ENCODE measurements around the gene MRPL12. TPM values are rescaled to one million over a fixed set of nuclear protein-coding genes. Genes with fewer than 3 reads are reported as not detected.

The MRPL12 gene
- total and polyA plus RNA-seq, 2 donors (not counting 1 experiment from before 2014, with no cell fraction given), result 23.8 to 25.6 TPM

DNA sequence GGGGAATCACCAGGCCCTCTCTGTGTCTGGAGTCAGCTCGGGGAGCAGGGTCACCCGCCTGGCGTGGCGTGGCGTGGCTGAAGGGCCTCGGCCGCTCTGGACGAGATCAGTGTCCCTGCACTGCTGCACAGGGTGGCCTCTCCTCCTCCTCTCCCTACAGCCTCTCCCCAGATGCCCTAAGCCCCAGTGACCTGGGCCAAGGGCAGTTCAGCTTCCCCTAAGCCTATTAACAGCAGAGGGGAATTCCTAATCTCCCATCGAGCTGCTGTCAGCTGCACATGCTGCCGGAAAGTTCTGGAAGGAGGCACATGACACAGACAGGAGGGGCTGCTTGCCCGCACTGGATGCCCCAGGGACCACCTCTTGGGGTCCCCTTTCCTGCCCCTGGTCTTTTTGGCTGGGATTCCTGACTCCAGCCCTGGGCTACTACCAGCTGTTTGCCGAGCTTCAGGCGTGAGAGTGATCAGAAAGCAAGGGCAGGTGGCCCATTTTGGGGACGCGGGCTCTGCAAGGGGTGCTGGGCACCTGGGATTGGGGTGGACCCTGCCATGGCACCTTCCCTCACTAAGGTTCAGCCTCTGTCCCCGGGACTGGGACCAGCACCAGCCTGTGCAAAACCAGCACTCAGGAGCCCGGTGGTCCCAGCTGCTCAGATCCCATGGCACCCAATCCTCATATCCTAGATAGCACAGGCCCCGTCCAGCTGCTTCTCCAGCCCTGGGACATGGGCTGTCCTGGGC lies 47.6 kb upstream of the MRPL12 start:
- TF ChIP-seq, protein P1, sequence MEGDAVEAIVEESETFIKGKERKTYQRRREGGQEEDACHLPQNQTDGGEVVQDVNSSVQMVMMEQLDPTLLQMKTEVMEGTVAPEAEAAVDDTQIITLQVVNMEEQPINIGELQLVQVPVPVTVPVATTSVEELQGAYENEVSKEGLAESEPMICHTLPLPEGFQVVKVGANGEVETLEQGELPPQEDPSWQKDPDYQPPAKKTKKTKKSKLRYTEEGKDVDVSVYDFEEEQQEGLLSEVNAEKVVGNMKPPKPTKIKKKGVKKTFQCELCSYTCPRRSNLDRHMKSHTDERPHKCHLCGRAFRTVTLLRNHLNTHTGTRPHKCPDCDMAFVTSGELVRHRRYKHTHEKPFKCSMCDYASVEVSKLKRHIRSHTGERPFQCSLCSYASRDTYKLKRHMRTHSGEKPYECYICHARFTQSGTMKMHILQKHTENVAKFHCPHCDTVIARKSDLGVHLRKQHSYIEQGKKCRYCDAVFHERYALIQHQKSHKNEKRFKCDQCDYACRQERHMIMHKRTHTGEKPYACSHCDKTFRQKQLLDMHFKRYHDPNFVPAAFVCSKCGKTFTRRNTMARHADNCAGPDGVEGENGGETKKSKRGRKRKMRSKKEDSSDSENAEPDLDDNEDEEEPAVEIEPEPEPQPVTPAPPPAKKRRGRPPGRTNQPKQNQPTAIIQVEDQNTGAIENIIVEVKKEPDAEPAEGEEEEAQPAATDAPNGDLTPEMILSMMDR (IDR thresholded peaks at IDR 0.05), result no peak
- TF ChIP-seq EZH2 (IDR thresholded peaks at IDR 0.05; ENCODE audit: borderline replicate concordance, insufficient read depth, low read depth, low read length, poor library complexity, severe bottlenecking), result no peak
- Mint-ChIP-seq H3K4me3 (no peak overlapping the region), H3K27ac (no peak overlapping the region), H3K9me3 (ENCODE audit: insufficient read depth) (no peaks in the 10 kb centered on the region), H3K4me1 (peaks cover 15% of the 10 kb centered on the region), H3K27me3 (peaks cover 7% of the 10 kb centered on the region)
- POLR2A ChIA-PET, result interaction anchor here (0.9 kb wide), 1 partner anchor 15 kb away, joined by 3 read pairs; no protein-coding TSS in a partner anchor
- H3K79me2 ChIP-seq (ENCODE audit: control insufficient read depth, insufficient read depth, low read length), result no peaks in the 10 kb centered on the region
- peaks cover 12 to 18% of the 10 kb centered on the region in 2 donors for H3K4me1 ChIP-seq (ENCODE audit: control insufficient read depth in 2 of 2, insufficient read depth in 2 of 2, low read length in 2 of 2)
- no peak overlapping the region for H2AFZ ChIP-seq (ENCODE audit: insufficient read depth, low read depth, low read length, poor library complexity, severe bottlenecking)
- H3K4me3 ChIP-seq (ENCODE audit: control extremely low read depth in 1 of 5, extremely low read depth in 1 of 5, insufficient read depth in 1 of 5, low read depth in 2 of 5, low read length in 4 of 5), result no peak overlapping the region
- CTCF ChIA-PET, result no interaction called here
- H3K4me2 ChIP-seq (replicated peaks; ENCODE audit: low read depth, low read length, poor library complexity, severe bottlenecking), result no peak overlapping the region
- H3K9ac ChIP-seq (ENCODE audit: low read length), result no peak overlapping the region
- intact Hi-C loops (cut with micrococcal nuclease), result no loop called here
- 95% methylated on average over 18 of the region's 18 CpGs for WGBS (ENCODE audit: insufficient coverage)
- no peak for DNase-seq
- H4K20me1 ChIP-seq (ENCODE audit: control insufficient read depth, insufficient read depth, low read length, poor library complexity, severe bottlenecking), result no peaks in the 10 kb centered on the region
- ATAC-seq (ENCODE audit: low read depth), result no peak
- peaks cover 0 to 18% (median 4%) of the 10 kb centered on the region in 4 experiments for H3K27me3 ChIP-seq (replicated peaks in 1 of 4; ENCODE audit: control extremely low read depth in 1 of 4, control insufficient read depth in 3 of 4, insufficient read depth in 4 of 4, low read length in 3 of 4)
- no peaks in the 10 kb centered on the region for H3K36me3 ChIP-seq (replicated peaks in 1 of 2; ENCODE audit: control extremely low read depth in 1 of 2, control insufficient read depth in 1 of 2, extremely low read depth in 1 of 2, insufficient read depth in 2 of 2, low read length in 1 of 2)
- H3K9me3 ChIP-seq (ENCODE audit: control extremely low read depth in 1 of 3, control insufficient read depth in 2 of 3, insufficient read depth in 1 of 3, low read length in 2 of 3), result peaks cover 0 to 4% (median 0%) of the 10 kb centered on the region in 3 donors
- no peak overlapping the region for H3K27ac ChIP-seq (ENCODE audit: low read length in 2 of 2)

- Histone ChIP-seq H2AFZ (ENCODE audit: insufficient read depth, low read depth, low read length, poor library complexity, severe bottlenecking) (no peak within 1 kb of the TSS), H3K36me3 (replicated peaks in 1 of 2; ENCODE audit: control extremely low read depth in 1 of 2, control insufficient read depth in 1 of 2, extremely low read depth in 1 of 2, insufficient read depth in 2 of 2, low read length in 1 of 2) (no peaks in the 10 kb centered on the region), H3K4me1 (ENCODE audit: control insufficient read depth in 2 of 2, insufficient read depth in 2 of 2, low read length in 2 of 2) (peaks cover 12 to 18% of the 10 kb centered on the region in 2 donors), H3K27me3 (replicated peaks in 1 of 4; ENCODE audit: control extremely low read depth in 1 of 4, control insufficient read depth in 3 of 4, insufficient read depth in 4 of 4, low read length in 3 of 4) (peaks cover 0 to 14% (median 2%) of the 10 kb centered on the region in 4 experiments), H3K9ac (ENCODE audit: low read length) (no peak within 1 kb of the TSS), H3K4me2 (replicated peaks; ENCODE audit: low read depth, low read length, poor library complexity, severe bottlenecking) (no peak within 1 kb of the TSS), H4K20me1 (ENCODE audit: control insufficient read depth, insufficient read depth, low read length, poor library complexity, severe bottlenecking) (no peaks in the 10 kb centered on the region), H3K27ac (ENCODE audit: low read length in 2 of 2) (no peak within 1 kb of the TSS), H3K79me2 (ENCODE audit: control insufficient read depth, insufficient read depth, low read length) (no peaks in the 10 kb centered on the region), H3K9me3 (ENCODE audit: control extremely low read depth in 1 of 3, control insufficient read depth in 2 of 3, insufficient read depth in 1 of 3, low read length in 2 of 3) (no peaks in the 10 kb centered on the region), H3K4me3 (ENCODE audit: control extremely low read depth in 1 of 5, extremely low read depth in 1 of 5, insufficient read depth in 1 of 5, low read depth in 2 of 5, low read length in 4 of 5) (no peak within 1 kb of the TSS)
- DNase-seq (no peak), ATAC-seq (ENCODE audit: low read depth) (no peak)
- POLR2A ChIA-PET, result interaction anchor here (0.9 kb wide), 1 partner anchor 15 kb away, joined by 3 read pairs; no protein-coding TSS in a partner anchor
- CTCF ChIA-PET, result no interaction called here
- Mint-ChIP-seq H3K9me3 (ENCODE audit: insufficient read depth) (no peaks in the 10 kb centered on the region), H3K27ac (no peak within 1 kb of the TSS), H3K4me3 (no peak within 1 kb of the TSS), H3K4me1 (peaks cover 15% of the 10 kb centered on the region), H3K27me3 (peaks cover 4% of the 10 kb centered on the region)
- intact Hi-C loops (cut with micrococcal nuclease), result no loop called here
- TF ChIP-seq, protein P1 (IDR thresholded peaks at IDR 0.05), result no peak
- TF ChIP-seq EZH2 (IDR thresholded peaks at IDR 0.05; ENCODE audit: borderline replicate concordance, insufficient read depth, low read depth, low read length, poor library complexity, severe bottlenecking), result no peak
- WGBS (ENCODE audit: insufficient coverage), result 87% methylated on average over 15 of the region's 15 CpGs
Measured at GRCh38 chr17:81656118-81656743, 46.9 kb upstream of the MRPL12 start, which contains the start of gene PDE6G. PDE6G (minus strand) TSS chr17:81656542; CDS start chr17:81653305, 3,237 bp downstream.

Data from B cell (primary cell).